ENCODE measurements around the gene GIT1.

Gene GIT1

DNA sequence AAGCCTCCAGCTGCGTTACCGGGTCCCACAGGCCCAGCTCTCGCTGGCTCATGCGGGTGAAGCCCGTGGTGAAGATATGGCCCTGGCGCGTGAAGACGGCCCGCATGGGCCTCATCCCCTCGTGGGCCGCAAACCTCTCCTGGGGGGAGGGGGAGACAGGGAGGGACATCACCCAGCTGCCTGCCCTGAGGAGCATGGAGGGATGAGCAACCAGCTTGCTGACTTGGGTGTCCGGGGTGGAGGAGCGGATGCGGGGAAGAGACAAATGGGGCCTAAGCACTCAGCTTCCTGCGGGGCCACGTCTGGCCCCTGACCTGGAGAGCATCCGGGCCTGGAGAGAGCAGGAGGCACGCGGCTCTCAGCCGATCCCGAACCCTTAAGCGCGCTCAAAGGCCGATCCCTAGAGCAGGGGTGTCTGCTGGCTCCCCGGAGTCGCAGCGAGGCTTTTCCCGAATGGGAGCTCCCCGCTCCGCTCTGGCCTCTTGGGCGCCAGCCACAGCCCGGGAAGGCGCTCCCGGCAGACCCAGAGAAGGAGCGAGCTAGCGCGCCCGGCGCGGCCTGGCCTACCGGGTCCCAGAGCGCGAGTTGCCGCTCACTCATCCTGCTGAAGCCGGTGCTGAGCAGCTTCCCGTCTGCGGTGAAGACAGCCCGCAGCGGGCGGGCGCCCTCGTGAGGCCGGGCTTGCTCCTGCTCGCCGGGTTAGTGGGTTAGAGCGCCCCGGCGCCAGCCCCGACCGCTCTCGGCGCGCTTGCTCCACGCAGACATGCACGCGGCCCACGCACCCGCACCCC lies 28.2 kb upstream of the GIT1 start:
- no peaks in the 10 kb centered on the region for H3K79me2 ChIP-seq (ENCODE audit: insufficient read depth, low read depth)
- H2AFZ ChIP-seq (ENCODE audit: low read depth), result peak overlapping the region; percentile 75
- H3K27ac ChIP-seq, result peak overlapping the region; percentile 38
- H3K4me1 ChIP-seq (ENCODE audit: low read depth, poor library complexity, severe bottlenecking), result peaks cover 44% of the 10 kb centered on the region
- H3K4me3 ChIP-seq (IDR thresholded peaks at IDR 0.05; ENCODE audit: insufficient read depth, low read depth, low read length), result no peak overlapping the region
- H3K36me3 ChIP-seq (ENCODE audit: insufficient read depth), result no peaks in the 10 kb centered on the region
- peak overlapping the region; percentile 79 for H3K4me2 ChIP-seq
- TF ChIP-seq, protein P1, sequence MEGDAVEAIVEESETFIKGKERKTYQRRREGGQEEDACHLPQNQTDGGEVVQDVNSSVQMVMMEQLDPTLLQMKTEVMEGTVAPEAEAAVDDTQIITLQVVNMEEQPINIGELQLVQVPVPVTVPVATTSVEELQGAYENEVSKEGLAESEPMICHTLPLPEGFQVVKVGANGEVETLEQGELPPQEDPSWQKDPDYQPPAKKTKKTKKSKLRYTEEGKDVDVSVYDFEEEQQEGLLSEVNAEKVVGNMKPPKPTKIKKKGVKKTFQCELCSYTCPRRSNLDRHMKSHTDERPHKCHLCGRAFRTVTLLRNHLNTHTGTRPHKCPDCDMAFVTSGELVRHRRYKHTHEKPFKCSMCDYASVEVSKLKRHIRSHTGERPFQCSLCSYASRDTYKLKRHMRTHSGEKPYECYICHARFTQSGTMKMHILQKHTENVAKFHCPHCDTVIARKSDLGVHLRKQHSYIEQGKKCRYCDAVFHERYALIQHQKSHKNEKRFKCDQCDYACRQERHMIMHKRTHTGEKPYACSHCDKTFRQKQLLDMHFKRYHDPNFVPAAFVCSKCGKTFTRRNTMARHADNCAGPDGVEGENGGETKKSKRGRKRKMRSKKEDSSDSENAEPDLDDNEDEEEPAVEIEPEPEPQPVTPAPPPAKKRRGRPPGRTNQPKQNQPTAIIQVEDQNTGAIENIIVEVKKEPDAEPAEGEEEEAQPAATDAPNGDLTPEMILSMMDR (conservative IDR thresholded peaks at IDR 0.05; ENCODE audit: low read depth, low read length), result peak; percentile 71
- peak overlapping the region; percentile 52; the same call in 1 of the 2 replicates for H3K9ac ChIP-seq
- peaks cover 13% of the 10 kb centered on the region; the same call in 1 of the 2 replicates for H3K27me3 ChIP-seq (ENCODE audit: insufficient read depth, low read depth)
- H4K20me1 ChIP-seq (ENCODE audit: insufficient read depth), result no peaks in the 10 kb centered on the region

DNA sequence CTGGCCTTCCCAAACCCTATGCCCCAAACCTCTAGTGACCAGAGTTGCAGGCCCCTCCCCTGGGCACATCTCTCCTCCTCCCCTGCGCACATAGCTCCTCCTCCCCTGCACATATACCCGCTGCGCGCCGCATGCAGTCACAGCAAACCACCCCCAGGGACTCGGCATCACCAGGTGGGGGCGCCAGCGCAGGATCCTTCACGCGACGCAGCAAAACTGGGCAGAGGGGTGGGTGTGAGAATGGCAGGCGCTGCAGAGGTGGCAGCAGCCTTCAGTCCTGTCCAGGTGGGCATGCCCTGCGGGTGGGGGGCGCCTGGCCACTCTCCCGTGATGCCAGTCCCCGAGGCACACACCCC lies 27.7 kb upstream of the GIT1 start:
- H3K36me3 ChIP-seq (ENCODE audit: insufficient read depth), result no peaks in the 10 kb centered on the region
- H2AFZ ChIP-seq (ENCODE audit: low read depth), result peak overlapping the region; percentile 75
- peaks cover 13% of the 10 kb centered on the region; the same call in 1 of the 2 replicates for H3K27me3 ChIP-seq (ENCODE audit: insufficient read depth, low read depth)
- H3K9ac ChIP-seq, result peak overlapping the region; percentile 52; the same call in 1 of the 2 replicates
- H4K20me1 ChIP-seq (ENCODE audit: insufficient read depth), result no peaks in the 10 kb centered on the region
- peak overlapping the region; percentile 79 for H3K4me2 ChIP-seq
- H3K79me2 ChIP-seq (ENCODE audit: insufficient read depth, low read depth), result no peaks in the 10 kb centered on the region
- TF ChIP-seq, protein P1 (conservative IDR thresholded peaks at IDR 0.05; ENCODE audit: low read depth, low read length), result peak; percentile 86
- H3K27ac ChIP-seq, result no peak overlapping the region
- peaks cover 44% of the 10 kb centered on the region for H3K4me1 ChIP-seq (ENCODE audit: low read depth, poor library complexity, severe bottlenecking)
- no peak overlapping the region for H3K4me3 ChIP-seq (IDR thresholded peaks at IDR 0.05; ENCODE audit: insufficient read depth, low read depth, low read length)

DNA sequence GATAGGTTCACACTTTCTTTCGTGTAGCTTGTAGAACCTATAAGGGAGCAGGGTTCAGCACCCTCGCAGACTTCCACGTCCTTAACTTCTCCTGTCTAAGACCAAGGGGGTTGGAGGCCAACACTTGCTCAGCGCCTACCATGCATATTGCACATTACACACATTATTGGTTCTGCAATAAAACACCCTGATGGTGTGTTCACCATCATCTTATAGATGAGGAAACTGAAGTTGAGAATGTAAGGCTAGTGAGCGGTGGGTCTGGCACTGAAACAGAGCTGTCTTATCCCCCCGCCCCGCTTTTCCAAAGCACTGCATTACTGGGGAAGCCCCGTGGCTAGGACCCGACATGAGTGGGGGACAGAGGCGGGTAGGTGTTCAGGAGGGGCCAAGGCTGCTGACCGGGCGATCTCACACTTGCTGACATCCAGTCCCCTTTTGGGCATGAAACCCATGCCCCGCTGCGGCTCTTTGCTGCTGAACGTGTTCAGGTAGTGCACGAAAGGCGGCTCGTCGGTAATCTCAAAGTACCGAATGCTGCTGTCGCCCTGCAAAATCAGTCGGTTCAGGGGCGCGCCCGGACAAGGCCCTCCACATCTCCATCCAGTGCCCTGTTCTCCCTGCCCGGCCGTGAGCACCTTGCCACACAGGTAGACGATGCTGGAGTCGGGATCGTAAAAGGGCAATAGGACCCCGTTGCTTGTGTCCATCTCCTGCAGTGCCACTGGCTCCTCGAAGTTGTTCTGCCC lies 27.0 kb upstream of the GIT1 start:
- Histone ChIP-seq H3K4me2 (peak overlapping the region; percentile 79), H3K4me3 (IDR thresholded peaks at IDR 0.05; ENCODE audit: insufficient read depth, low read depth, low read length) (no peak overlapping the region)

DNA sequence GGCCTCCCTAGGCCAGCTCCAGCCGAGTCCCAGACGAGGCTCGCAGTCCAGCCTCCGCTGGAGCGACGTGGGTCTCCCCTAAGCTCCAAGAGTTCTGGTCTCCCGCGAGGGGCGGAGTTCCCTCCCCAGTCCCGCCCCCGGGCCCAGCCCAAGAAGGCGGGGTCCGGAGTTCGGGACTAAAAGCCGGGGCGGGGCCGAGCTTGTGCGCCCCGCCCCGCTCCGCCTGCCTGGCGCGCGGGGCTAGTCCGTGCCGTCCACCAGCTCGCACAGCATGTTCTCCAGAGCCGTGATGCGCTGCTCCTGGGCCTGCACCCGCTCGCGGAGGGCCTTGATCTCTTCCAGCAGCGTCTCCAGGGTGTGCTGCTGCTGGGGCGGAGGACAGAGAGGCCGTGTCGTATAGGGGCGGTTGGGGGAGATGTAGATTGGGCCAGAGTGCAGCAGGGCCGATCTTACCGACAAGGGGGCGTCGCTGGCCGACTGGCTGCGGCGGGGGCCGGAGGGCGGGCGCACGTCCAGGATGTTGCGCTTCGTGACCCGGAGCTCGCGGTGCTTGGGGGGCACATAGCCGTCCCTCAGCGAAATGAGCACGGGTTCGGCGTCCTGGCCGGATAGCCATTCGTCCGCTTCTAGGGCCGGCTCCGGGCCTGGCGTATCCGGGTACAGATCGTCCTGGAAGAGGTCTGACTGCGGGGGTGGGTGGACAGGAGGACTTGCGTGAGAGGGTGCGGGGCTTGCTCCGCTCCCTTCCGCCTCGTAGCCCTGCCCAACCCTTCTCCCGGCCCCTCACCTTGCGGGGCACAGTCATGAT lies 26.2 kb upstream of the GIT1 start:
- Histone ChIP-seq H3K27me3 (ENCODE audit: insufficient read depth, low read depth) (peaks cover 13% of the 10 kb centered on the region; the same call in 1 of the 2 replicates), H3K4me1 (ENCODE audit: low read depth, poor library complexity, severe bottlenecking) (peaks cover 44% of the 10 kb centered on the region), H3K27ac (no peak overlapping the region), H3K79me2 (ENCODE audit: insufficient read depth, low read depth) (no peaks in the 10 kb centered on the region), H3K9ac (no peak overlapping the region; the same call in 1 of the 2 replicates), H3K4me3 (IDR thresholded peaks at IDR 0.05; ENCODE audit: insufficient read depth, low read depth, low read length) (no peak overlapping the region), H3K36me3 (ENCODE audit: insufficient read depth) (no peaks in the 10 kb centered on the region), H4K20me1 (ENCODE audit: insufficient read depth) (no peaks in the 10 kb centered on the region), H3K4me2 (peak overlapping the region; percentile 79), H2AFZ (ENCODE audit: low read depth) (peak overlapping the region; percentile 70)
- TF ChIP-seq, protein P1 (conservative IDR thresholded peaks at IDR 0.05; ENCODE audit: low read depth, low read length), result no peak; the same call in 1 of the 2 replicates

More for the DNA sequence above, 27.0 kb upstream of the GIT1 start:
- no peaks in the 10 kb centered on the region for H3K79me2 ChIP-seq (ENCODE audit: insufficient read depth, low read depth)
- H2AFZ ChIP-seq (ENCODE audit: low read depth), result peak overlapping the region; percentile 75
- no peak overlapping the region for H3K27ac ChIP-seq
- no peak overlapping the region for H3K9ac ChIP-seq
- no peaks in the 10 kb centered on the region for H3K36me3 ChIP-seq (ENCODE audit: insufficient read depth)
- TF ChIP-seq, protein P1 (conservative IDR thresholded peaks at IDR 0.05; ENCODE audit: low read depth, low read length), result no peak
- H3K27me3 ChIP-seq (ENCODE audit: insufficient read depth, low read depth), result peaks cover 13% of the 10 kb centered on the region; the same call in 1 of the 2 replicates
- peaks cover 44% of the 10 kb centered on the region for H3K4me1 ChIP-seq (ENCODE audit: low read depth, poor library complexity, severe bottlenecking)
- H4K20me1 ChIP-seq (ENCODE audit: insufficient read depth), result no peaks in the 10 kb centered on the region

Data from KMS-11 (cell line).